Measurements from ENCODE around the gene PSMB3.

DNA sequence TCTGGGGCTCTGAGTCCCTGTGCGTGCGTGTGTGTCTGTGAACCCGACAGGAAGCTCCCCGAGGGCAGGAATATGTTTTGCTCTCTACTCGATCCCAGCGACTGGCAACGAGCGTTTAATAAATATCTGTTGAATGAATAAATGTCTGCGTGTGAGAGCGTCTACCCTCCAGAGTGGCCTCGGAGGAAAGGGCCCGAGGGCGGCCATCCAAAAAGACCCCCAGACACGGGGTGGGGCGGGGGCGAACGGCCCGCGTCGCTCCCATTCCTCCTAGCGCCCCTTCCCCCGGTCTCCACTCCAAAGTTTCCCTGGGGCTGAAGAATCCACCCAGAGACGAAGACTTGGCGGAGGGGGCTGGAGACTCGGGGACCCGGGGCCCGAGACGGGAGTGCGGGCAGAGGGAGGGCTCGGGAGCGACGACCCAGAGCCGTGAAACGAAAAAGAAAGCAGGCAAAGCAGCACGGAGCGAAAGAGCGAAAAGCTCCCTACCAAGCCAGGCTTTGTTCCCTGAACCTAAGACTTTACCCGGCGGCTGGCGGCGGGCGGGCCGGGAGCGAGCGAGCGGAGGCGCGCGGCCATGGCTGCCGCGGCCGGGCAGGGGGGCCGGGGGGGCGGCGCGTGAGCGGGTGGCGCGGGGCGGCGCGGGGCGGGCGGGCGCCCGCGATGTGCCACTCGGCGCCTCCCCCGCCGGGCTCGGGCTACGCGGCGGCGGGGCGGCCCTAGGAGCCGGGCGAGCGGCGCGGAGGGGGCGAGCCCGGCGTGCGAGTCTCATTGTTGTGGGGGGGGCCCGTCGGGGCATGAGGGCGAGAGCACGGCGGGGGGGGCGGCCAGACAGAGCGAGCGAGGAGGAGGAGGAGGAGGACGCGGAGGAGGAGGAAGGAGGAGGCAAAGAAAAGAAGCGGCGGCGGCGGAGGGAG lies 47.7 kb upstream of the PSMB3 start, which contains the start of gene MLLT6:
- TF ChIP-seq CEBPB (IDR thresholded peaks at IDR 0.05), result no peak
- TF ChIP-seq TCF12 (IDR thresholded peaks at IDR 0.05; ENCODE audit: low read depth), result no peak; the same call in 1 of the 2 replicates
- TF ChIP-seq RAD21 (IDR thresholded peaks at IDR 0.05; ENCODE audit: low read depth), result no peak
- peak; percentile 68; the same call in 1 of the 2 replicates for TF ChIP-seq ZBTB7A (IDR thresholded peaks at IDR 0.05; ENCODE audit: low read depth)
- TF ChIP-seq CREB1 (IDR thresholded peaks at IDR 0.05; ENCODE audit: low read depth), result no peak
- TF ChIP-seq TAF1 (IDR thresholded peaks at IDR 0.05; ENCODE audit: low read depth), result no peak; the same call in 1 of the 2 replicates
